EH (cell line): ENCODE results near the gene PLTP.
"Not testable (repeated sequence)": the region's sequence is repeated elsewhere in the genome, so short reads cannot be mapped to it uniquely, and the experiment has no call there.

Experiments
- DNase-seq: peaks from one replicate; pipeline ENCODE4 v3.0.0-alpha.2; 2015; ENCODE audit warnings: low read depth

The PLTP gene

GRCh38 chr20:45944965-45945677, 33.2 kb upstream of the PLTP start:
- no peak for DNase-seq

GRCh38 chr20:45944151-45944964, 32.4 kb upstream of the PLTP start:
- DNase-seq, result no peak

GRCh38 chr20:45943613-45944012, 31.7 kb upstream of the PLTP start:
- DNase-seq, result no peak

- no peak for DNase-seq
Observed at GRCh38 chr20:45940469-45940868, 28.5 kb upstream of the PLTP start.

GRCh38 chr20:45940053-45940452, 28.1 kb upstream of the PLTP start:
- DNase-seq, result no peak

GRCh38 chr20:45938727-45939438, 26.9 kb upstream of the PLTP start:
- no peak for DNase-seq

- DNase-seq, result no peak
Observed at GRCh38 chr20:45937765-45938164, 25.8 kb upstream of the PLTP start.

- no peak for DNase-seq
Observed at GRCh38 chr20:45935416-45936046, 23.6 kb upstream of the PLTP start.

- peak; percentile 97 for DNase-seq
Observed at GRCh38 chr20:45934586-45935415, 22.8 kb upstream of the PLTP start, which contains the start of gene PCIF1. PCIF1 (plus strand) TSS chr20:45934683; CDS start chr20:45939000, 4,317 bp downstream.

GRCh38 chr20:45934046-45934585, 22.2 kb upstream of the PLTP start:
- peak; percentile 47 for DNase-seq

GRCh38 chr20:45933266-45934045, 21.5 kb upstream of the PLTP start:
- peak; percentile 83 for DNase-seq

- not testable (repeated sequence) for DNase-seq
Observed at GRCh38 chr20:45931680-45932079, 19.7 kb upstream of the PLTP start.

- DNase-seq, result no peak
Observed at GRCh38 chr20:45927071-45927878, 15.3 kb upstream of the PLTP start.

- DNase-seq, result no peak
Observed at GRCh38 chr20:45926731-45927070, 14.7 kb upstream of the PLTP start.

GRCh38 chr20:45925821-45926506, 14.0 kb upstream of the PLTP start:
- DNase-seq, result no peak

- DNase-seq, result peak; percentile 60
Observed at GRCh38 chr20:45924391-45925261, 12.7 kb upstream of the PLTP start.

- DNase-seq, result no peak
Observed at GRCh38 chr20:45921337-45922189, 9.6 kb upstream of the PLTP start.
